PC-3 (cell line): ENCODE results near the gene NCMAP. TPM values are rescaled to one million over a fixed set of nuclear protein-coding genes. Genes with fewer than 3 reads are reported as not detected.

Experiments used
- ATAC-seq: fragments of 200-7000 bp; cut with Tn5 transposase; 2 replicates; pipeline ENCODE4 v1.9.1; 2020; ENCODE audit warnings: mild to moderate bottlenecking, moderate library complexity
- BruUV-seq: library from RNA; stranded (reverse); fragments of 400-500 nt; replicated peaks from 2 replicates; lab custom pipeline; 2021; lab: Mats Ljungman, UMichigan
- CTCF ChIA-PET: fragments of 300-600 bp; sonication (Branson Sonifier 250); formaldehyde crosslinking; loops from one replicate; lab custom pipeline; 2022; ENCODE audit warnings: antibody characterized with exemption; lab: Charles Lee
- POLR2A ChIA-PET: fragments of 300-600 bp; sonication (Branson Sonifier 250); formaldehyde crosslinking; loops from one replicate; lab custom pipeline; 2022; ENCODE audit warnings: antibody characterized with exemption; ENCODE audit not compliant: unreplicated experiment; lab: Charles Lee
- DNase-seq: peaks from one replicate; pipeline ENCODE4 v3.0.0-alpha.2; 2015
- H2AFZ ChIP-seq: fragments of 300-600 bp; sonication (generic); 2 replicates; pipeline ENCODE4 v1.6.0; 2016; ENCODE audit warnings: antibody characterized with exemption, low read length
- H3F3A ChIP-seq: fragments of 300-600 bp; sonication (generic); one replicate; pipeline ENCODE4 v1.6.0; 2017; ENCODE audit warnings: antibody characterized with exemption, low read length, control low read depth, mild to moderate bottlenecking; ENCODE audit not compliant: unreplicated experiment
- H3K27ac ChIP-seq: fragments of 300-600 bp; sonication (generic); 2 replicates; pipeline ENCODE4 v1.5.1; 2016; ENCODE audit warnings: mild to moderate bottlenecking, low read length
- H3K27me3 ChIP-seq: fragments of 300-600 bp; sonication (generic); 2 replicates; pipeline ENCODE4 v1.6.1; 2016; ENCODE audit warnings: low read length, mixed read lengths
- H3K36me3 ChIP-seq: fragments of 300-600 bp; sonication (generic); 2 replicates; pipeline ENCODE4 v1.6.1; 2016; ENCODE audit warnings: low read depth, mixed run types, low read length, mixed read lengths
- H3K4me1 ChIP-seq: fragments of 300-600 bp; sonication (generic); 2 replicates; pipeline ENCODE4 v1.5.1; 2016; ENCODE audit warnings: low read length; ENCODE audit not compliant: insufficient read depth
- H3K4me2 ChIP-seq: fragments of 300-600 bp; sonication (generic); 2 replicates; pipeline ENCODE4 v1.6.0; 2016; ENCODE audit warnings: low read length
- H3K4me3 ChIP-seq: fragments of 300-600 bp; sonication (generic); 2 replicates; pipeline ENCODE4 v1.5.1; 2016; ENCODE audit warnings: mild to moderate bottlenecking, low read length, mixed read lengths
- H3K79me2 ChIP-seq: fragments of 300-600 bp; sonication (generic); 2 replicates; pipeline ENCODE4 v1.6.1; 2017; ENCODE audit warnings: low read length, mixed read lengths
- H3K9ac ChIP-seq: fragments of 300-600 bp; sonication (generic); 2 replicates; pipeline ENCODE4 v1.6.0; 2016; ENCODE audit warnings: mild to moderate bottlenecking, low read length
- H3K9me2 ChIP-seq: fragments of 300-600 bp; sonication (generic); replicated peaks from 2 replicates; pipeline ENCODE4 v1.6.1; 2016; ENCODE audit warnings: mixed run types, low read length, mixed read lengths
- H3K9me3 ChIP-seq: fragments of 300-600 bp; sonication (generic); 2 replicates; pipeline ENCODE4 v1.6.1; 2016; ENCODE audit warnings: low read length, mixed read lengths
- H4K20me1 ChIP-seq: fragments of 300-600 bp; sonication (generic); 2 replicates; pipeline ENCODE4 v1.6.1; 2016; ENCODE audit warnings: low read length, mixed read lengths
- CTCF ChIP-seq: fragments of 300-600 bp; sonication (generic); conservative IDR thresholded peaks from 2 replicates; pipeline ENCODE4 v1.5.1; 2017; ENCODE audit warnings: antibody characterized with exemption, low read depth, mild to moderate bottlenecking, low read length
- EZH2 ChIP-seq: fragments of 300-600 bp; sonication (generic); IDR thresholded peaks from one replicate; pipeline ENCODE4 v1.6.1; 2017; ENCODE audit warnings: antibody characterized with exemption, mild to moderate bottlenecking, low read length; ENCODE audit not compliant: unreplicated experiment
- EZH2phosphoT487 ChIP-seq: fragments of 300-600 bp; sonication (generic); IDR thresholded peaks from 2 replicates; pipeline ENCODE4 v1.6.1; 2018; ENCODE audit warnings: mild to moderate bottlenecking, antibody characterized with exemption, low read length, borderline replicate concordance
- intact Hi-C: fragments of 100-400 bp; cut with micrococcal nuclease; formaldehyde crosslinking; loops from 2 replicates; pipeline ENCODE4 v1.9.0; 2023
- total RNA-seq: library from RNA; depleted of rRNA; stranded (reverse); fragments of >200 nt; gene quantifications from 2 replicates; pipeline ENCODE4 v1.2.3, GENCODE V29; 2014

The NCMAP gene
- total RNA-seq, 1 experiment from 2014 or later: 1.8 TPM

- CTCF ChIA-PET: no interaction called here
- H3K4me2 ChIP-seq: no peak overlapping the region
- H4K20me1 ChIP-seq: no peaks in the 10 kb centered on the region
- POLR2A ChIA-PET: no interaction called here
- H3K79me2 ChIP-seq: no peaks in the 10 kb centered on the region
- BruUV-seq: no TSS peak
- no peak overlapping the region for H2AFZ ChIP-seq
- ATAC-seq (no peak), DNase-seq (no peak)
- H3K4me1 ChIP-seq: no peaks in the 10 kb centered on the region
- H3K9me2 ChIP-seq: no peaks in the 10 kb centered on the region
- no peak for TF ChIP-seq EZH2phosphoT487
- no peak for TF ChIP-seq CTCF
- no peak for TF ChIP-seq EZH2
- H3F3A ChIP-seq: no peaks in the 10 kb centered on the region
- H3K27ac ChIP-seq: no peak overlapping the region
- H3K36me3 ChIP-seq: no peaks in the 10 kb centered on the region
- H3K9me3 ChIP-seq: no peaks in the 10 kb centered on the region
- H3K27me3 ChIP-seq: no peaks in the 10 kb centered on the region
- no peak overlapping the region for H3K4me3 ChIP-seq
- H3K9ac ChIP-seq: no peak overlapping the region
- intact Hi-C loops: no loop called here
Observed at GRCh38 chr1:24578846-24579245, 23.0 kb downstream of the NCMAP start.

GRCh38 chr1:24580756-24581155 is 24.9 kb downstream of the NCMAP start:
- H3K4me2 ChIP-seq: no peak overlapping the region
- no peak for ATAC-seq

More at GRCh38 chr1:24580756-24581155, 24.9 kb downstream of the NCMAP start:
- no peak overlapping the region for H3K27ac ChIP-seq
- POLR2A ChIA-PET: no interaction called here
- no peak overlapping the region for H3K4me3 ChIP-seq
- DNase-seq: no peak
- H3K9me3 ChIP-seq: no peaks in the 10 kb centered on the region
- TF ChIP-seq EZH2 (no peak), EZH2phosphoT487 (no peak), CTCF (no peak)
- H3K9me2 ChIP-seq: no peaks in the 10 kb centered on the region
- no peaks in the 10 kb centered on the region for H3F3A ChIP-seq
- CTCF ChIA-PET: no interaction called here
- H3K4me1 ChIP-seq: no peaks in the 10 kb centered on the region
- H4K20me1 ChIP-seq: no peaks in the 10 kb centered on the region
- no peaks in the 10 kb centered on the region for H3K36me3 ChIP-seq
- H3K9ac ChIP-seq: no peak overlapping the region
- H3K27me3 ChIP-seq: no peaks in the 10 kb centered on the region
- no peaks in the 10 kb centered on the region for H3K79me2 ChIP-seq
- no TSS peak for BruUV-seq
- intact Hi-C loops: no loop called here
- no peak overlapping the region for H2AFZ ChIP-seq
